ENCODE measurements around the gene TMEM269.
A peak's percentile ranks its signal among the peaks of the same experiment; 100 is the strongest.
"Not testable (repeated sequence)": the region's sequence is repeated elsewhere in the genome, so short reads cannot be mapped to it uniquely, and the experiment has no call there.

TMEM269 gene

GRCh38 chr1:42806171-42806570 is 21.4 kb downstream of the TMEM269 start:
- Histone ChIP-seq H3K4me3 (ENCODE audit: low read depth, low read length) (no peak overlapping the region), H3K4me1 (ENCODE audit: control insufficient read depth, insufficient read depth, low read length, unreplicated experiment) (no peaks in the 10 kb centered on the region), H2AFZ (ENCODE audit: low read length, unreplicated experiment) (no peak overlapping the region), H3K27me3 (ENCODE audit: insufficient read depth, low read length) (no peaks in the 10 kb centered on the region), H3K27ac (ENCODE audit: low read depth, low read length) (no peak overlapping the region), H3K36me3 (ENCODE audit: insufficient read depth, low read length) (no peaks in the 10 kb centered on the region), H3K79me2 (ENCODE audit: control insufficient read depth, insufficient read depth, low read length, unreplicated experiment) (no peaks in the 10 kb centered on the region)

GRCh38 chr1:42806593-42806992 is 21.8 kb downstream of the TMEM269 start:
- H3K79me2 ChIP-seq (ENCODE audit: control insufficient read depth, insufficient read depth, low read length, unreplicated experiment): no peaks in the 10 kb centered on the region
- no peaks in the 10 kb centered on the region for H3K36me3 ChIP-seq (ENCODE audit: insufficient read depth, low read length)
- no peaks in the 10 kb centered on the region for H3K4me1 ChIP-seq (ENCODE audit: control insufficient read depth, insufficient read depth, low read length, unreplicated experiment)
- no peaks in the 10 kb centered on the region for H3K27me3 ChIP-seq (ENCODE audit: insufficient read depth, low read length)
- H3K4me3 ChIP-seq (ENCODE audit: low read depth, low read length): no peak overlapping the region
- H2AFZ ChIP-seq (ENCODE audit: low read length, unreplicated experiment): no peak overlapping the region
- no peak overlapping the region for H3K27ac ChIP-seq (ENCODE audit: low read depth, low read length)

- Histone ChIP-seq H3K27me3 (ENCODE audit: insufficient read depth, low read length) (no peaks in the 10 kb centered on the region), H3K27ac (ENCODE audit: low read depth, low read length) (no peak overlapping the region), H3K4me1 (ENCODE audit: control insufficient read depth, insufficient read depth, low read length, unreplicated experiment) (no peaks in the 10 kb centered on the region), H3K4me3 (ENCODE audit: low read depth, low read length) (no peak overlapping the region), H2AFZ (ENCODE audit: low read length, unreplicated experiment) (no peak overlapping the region), H3K79me2 (ENCODE audit: control insufficient read depth, insufficient read depth, low read length, unreplicated experiment) (no peaks in the 10 kb centered on the region), H3K36me3 (ENCODE audit: insufficient read depth, low read length) (no peaks in the 10 kb centered on the region)
These were observed 22.4 kb downstream of the TMEM269 start for GRCh38 chr1:42807056-42807668.

- H3K36me3 ChIP-seq (ENCODE audit: insufficient read depth, low read length); H2AFZ ChIP-seq (ENCODE audit: low read length, unreplicated experiment); H3K79me2 ChIP-seq (ENCODE audit: control insufficient read depth, insufficient read depth, low read length, unreplicated experiment); H3K27me3 ChIP-seq (ENCODE audit: insufficient read depth, low read length); H3K27ac ChIP-seq (ENCODE audit: low read depth, low read length); H3K4me3 ChIP-seq (ENCODE audit: low read depth, low read length): not testable (repeated sequence)
- H3K4me1 ChIP-seq (ENCODE audit: control insufficient read depth, insufficient read depth, low read length, unreplicated experiment): peaks cover 12% of the 10 kb centered on the region
These were observed 30.0 kb downstream of the TMEM269 start for GRCh38 chr1:42814815-42815214.

- Histone ChIP-seq H3K27me3 (ENCODE audit: insufficient read depth, low read length) (no peaks in the 10 kb centered on the region), H3K27ac (ENCODE audit: low read depth, low read length) (peak overlapping the region; percentile 26; the same call in 1 of the 2 replicates), H3K36me3 (ENCODE audit: insufficient read depth, low read length) (no peaks in the 10 kb centered on the region), H3K79me2 (ENCODE audit: control insufficient read depth, insufficient read depth, low read length, unreplicated experiment) (peaks cover 4% of the 10 kb centered on the region), H2AFZ (ENCODE audit: low read length, unreplicated experiment) (peak overlapping the region; percentile 77), H3K4me3 (ENCODE audit: low read depth, low read length) (peak overlapping the region; percentile 98), H3K4me1 (ENCODE audit: control insufficient read depth, insufficient read depth, low read length, unreplicated experiment) (peaks cover 12% of the 10 kb centered on the region)
These were observed 31.3 kb downstream of the TMEM269 start for GRCh38 chr1:42815941-42816584.

- Histone ChIP-seq H3K27ac (ENCODE audit: low read depth, low read length) (peak within 1 kb of the TSS; percentile 98), H3K4me3 (ENCODE audit: low read depth, low read length) (peak within 1 kb of the TSS; percentile 98), H3K36me3 (ENCODE audit: insufficient read depth, low read length) (no peaks in the 10 kb centered on the region), H3K4me1 (ENCODE audit: control insufficient read depth, insufficient read depth, low read length, unreplicated experiment) (peaks cover 12% of the 10 kb centered on the region), H3K27me3 (ENCODE audit: insufficient read depth, low read length) (no peaks in the 10 kb centered on the region), H3K79me2 (ENCODE audit: control insufficient read depth, insufficient read depth, low read length, unreplicated experiment) (peaks cover 4% of the 10 kb centered on the region), H2AFZ (ENCODE audit: low read length, unreplicated experiment) (peak within 1 kb of the TSS; percentile 97)
These were observed 32.0 kb downstream of the TMEM269 start, which contains the start of the genes ERMAP and SVBP for GRCh38 chr1:42816585-42817439. Gene ERMAP (plus strand): TSS chr1:42817122. CDS start chr1:42830449, 13,327 bp downstream. Gene SVBP (minus strand): TSS chr1:42817397. CDS start chr1:42816544, 853 bp downstream.

- H3K4me3 ChIP-seq (ENCODE audit: low read depth, low read length): peak overlapping the region; percentile 98
- no peaks in the 10 kb centered on the region for H3K36me3 ChIP-seq (ENCODE audit: insufficient read depth, low read length)
- H2AFZ ChIP-seq (ENCODE audit: low read length, unreplicated experiment): peak overlapping the region; percentile 78
- peaks cover 12% of the 10 kb centered on the region for H3K4me1 ChIP-seq (ENCODE audit: control insufficient read depth, insufficient read depth, low read length, unreplicated experiment)
- peaks cover 4% of the 10 kb centered on the region for H3K79me2 ChIP-seq (ENCODE audit: control insufficient read depth, insufficient read depth, low read length, unreplicated experiment)
- no peaks in the 10 kb centered on the region for H3K27me3 ChIP-seq (ENCODE audit: insufficient read depth, low read length)
- H3K27ac ChIP-seq (ENCODE audit: low read depth, low read length): peak overlapping the region; percentile 98
These were observed 32.6 kb downstream of the TMEM269 start for GRCh38 chr1:42817440-42817767.

GRCh38 chr1:42817976-42818375 is 33.2 kb downstream of the TMEM269 start:
- H3K36me3 ChIP-seq (ENCODE audit: insufficient read depth, low read length): no peaks in the 10 kb centered on the region
- H2AFZ ChIP-seq (ENCODE audit: low read length, unreplicated experiment): peak overlapping the region; percentile 78
- peak overlapping the region; percentile 98 for H3K4me3 ChIP-seq (ENCODE audit: low read depth, low read length)
- H3K79me2 ChIP-seq (ENCODE audit: control insufficient read depth, insufficient read depth, low read length, unreplicated experiment): peaks cover 4% of the 10 kb centered on the region
- no peak overlapping the region for H3K27ac ChIP-seq (ENCODE audit: low read depth, low read length)
- no peaks in the 10 kb centered on the region for H3K27me3 ChIP-seq (ENCODE audit: insufficient read depth, low read length)
- peaks cover 18% of the 10 kb centered on the region for H3K4me1 ChIP-seq (ENCODE audit: control insufficient read depth, insufficient read depth, low read length, unreplicated experiment)

- no peak overlapping the region for H3K27ac ChIP-seq (ENCODE audit: low read depth, low read length)
- H3K36me3 ChIP-seq (ENCODE audit: insufficient read depth, low read length): no peaks in the 10 kb centered on the region
- H3K4me1 ChIP-seq (ENCODE audit: control insufficient read depth, insufficient read depth, low read length, unreplicated experiment): peaks cover 18% of the 10 kb centered on the region
- no peak overlapping the region for H2AFZ ChIP-seq (ENCODE audit: low read length, unreplicated experiment)
- H3K4me3 ChIP-seq (ENCODE audit: low read depth, low read length): no peak overlapping the region
- H3K79me2 ChIP-seq (ENCODE audit: control insufficient read depth, insufficient read depth, low read length, unreplicated experiment): peaks cover 4% of the 10 kb centered on the region
- no peaks in the 10 kb centered on the region for H3K27me3 ChIP-seq (ENCODE audit: insufficient read depth, low read length)
These were observed 36.0 kb downstream of the TMEM269 start for GRCh38 chr1:42820813-42821212.

- no peaks in the 10 kb centered on the region for H3K27me3 ChIP-seq (ENCODE audit: insufficient read depth, low read length)
- peaks cover 9% of the 10 kb centered on the region for H3K4me1 ChIP-seq (ENCODE audit: control insufficient read depth, insufficient read depth, low read length, unreplicated experiment)
- H3K27ac ChIP-seq (ENCODE audit: low read depth, low read length): no peak overlapping the region
- no peaks in the 10 kb centered on the region for H3K36me3 ChIP-seq (ENCODE audit: insufficient read depth, low read length)
- no peaks in the 10 kb centered on the region for H3K79me2 ChIP-seq (ENCODE audit: control insufficient read depth, insufficient read depth, low read length, unreplicated experiment)
- no peak overlapping the region for H3K4me3 ChIP-seq (ENCODE audit: low read depth, low read length)
- H2AFZ ChIP-seq (ENCODE audit: low read length, unreplicated experiment): no peak overlapping the region
These were observed 36.9 kb downstream of the TMEM269 start for GRCh38 chr1:42821690-42822089.

All from ACC112 (cell line).